ENCODE results near the gene ARL4D.

The ARL4D gene

DNA sequence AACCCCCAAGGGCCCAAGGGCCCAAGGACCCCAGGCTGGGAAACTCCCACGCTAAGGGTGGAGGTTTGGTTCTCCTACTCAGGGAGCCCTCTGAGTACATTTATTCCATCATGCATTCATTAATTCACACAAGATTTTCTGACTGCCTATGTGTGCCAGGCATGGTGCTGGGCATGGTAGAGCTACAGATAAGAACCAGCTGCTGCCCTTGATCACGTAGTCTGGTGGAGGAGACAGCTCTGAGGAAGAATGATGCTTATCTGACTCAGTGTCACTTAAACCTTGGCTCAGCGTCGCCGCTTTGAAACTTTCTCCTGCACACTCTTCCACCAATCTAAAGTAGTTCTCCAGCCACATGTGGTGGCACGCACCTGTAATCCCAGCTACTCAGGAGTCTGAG is 3.6 kb upstream of the ARL4D start:
- ATAC-seq (ENCODE audit: low read depth), result no peak
- peaks cover 29% of the 10 kb centered on the region for H3K4me1 Mint-ChIP-seq
- H3K4me3 Mint-ChIP-seq, result no peak overlapping the region
- no peak overlapping the region for H3K27ac Mint-ChIP-seq
- H3K27me3 Mint-ChIP-seq, result no peaks in the 10 kb centered on the region
- DNase-seq (ENCODE audit: low spot score in 2 of 2), result no peak
- H3K9me3 Mint-ChIP-seq, result no peaks in the 10 kb centered on the region
- H3K36me3 Mint-ChIP-seq, result no peaks in the 10 kb centered on the region

DNA sequence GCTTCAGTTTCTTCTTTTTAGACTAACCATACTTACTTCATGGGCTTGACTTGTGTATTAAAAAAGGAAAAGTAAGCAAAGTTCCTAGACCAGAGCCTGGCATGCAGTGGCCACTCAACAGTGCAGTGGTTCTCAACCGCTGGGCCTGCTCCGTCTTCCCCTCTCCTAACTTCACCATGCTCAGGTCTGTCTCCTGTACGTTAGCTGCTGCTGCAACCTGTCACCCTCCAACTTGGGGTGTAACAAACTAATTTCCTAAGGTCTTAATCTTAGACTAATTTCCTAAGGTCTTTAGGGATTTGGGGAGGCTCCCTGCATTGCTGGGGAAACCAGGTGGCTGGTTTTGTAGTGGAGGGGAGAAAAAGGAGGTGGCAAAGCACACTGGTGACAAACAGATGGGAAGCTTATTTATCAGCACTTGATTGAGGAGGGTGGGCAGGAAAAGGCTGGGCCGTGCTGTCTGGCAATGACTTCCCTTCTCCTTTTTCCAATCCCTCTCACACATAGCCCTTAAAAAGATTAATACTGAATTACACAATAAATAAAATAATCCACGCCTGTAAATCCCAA is 2.2 kb upstream of the ARL4D start:
- ATAC-seq (ENCODE audit: low read depth), result no peak
- Mint-ChIP-seq H3K4me1 (peaks cover 43% of the 10 kb centered on the region), H3K9me3 (no peaks in the 10 kb centered on the region), H3K27me3 (no peaks in the 10 kb centered on the region), H3K4me3 (peak overlapping the region; percentile 55), H3K36me3 (no peaks in the 10 kb centered on the region), H3K27ac (peak overlapping the region; percentile 55)
- DNase-seq (ENCODE audit: low spot score in 2 of 2), result no peak

DNA sequence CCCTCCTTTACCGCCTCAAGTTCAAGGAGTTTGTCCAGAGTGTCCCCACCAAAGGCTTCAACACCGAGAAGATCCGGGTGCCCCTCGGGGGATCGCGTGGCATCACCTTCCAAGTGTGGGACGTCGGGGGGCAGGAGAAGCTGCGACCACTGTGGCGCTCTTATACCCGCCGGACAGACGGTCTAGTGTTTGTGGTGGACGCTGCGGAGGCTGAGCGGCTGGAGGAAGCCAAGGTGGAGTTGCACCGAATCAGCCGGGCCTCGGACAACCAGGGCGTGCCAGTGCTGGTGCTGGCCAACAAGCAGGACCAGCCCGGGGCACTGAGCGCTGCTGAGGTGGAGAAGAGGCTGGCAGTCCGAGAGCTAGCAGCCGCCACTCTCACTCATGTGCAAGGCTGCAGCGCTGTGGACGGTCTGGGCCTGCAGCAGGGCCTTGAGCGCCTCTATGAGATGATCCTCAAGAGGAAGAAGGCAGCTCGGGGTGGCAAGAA is 1.1 kb downstream of the ARL4D start:
- no peaks in the 10 kb centered on the region for H3K9me3 Mint-ChIP-seq
- ATAC-seq (ENCODE audit: low read depth) (no peak), DNase-seq (ENCODE audit: low spot score in 2 of 2) (no peak)
- no peaks in the 10 kb centered on the region for H3K36me3 Mint-ChIP-seq
- H3K4me3 Mint-ChIP-seq, result peak overlapping the region; percentile 89
- H3K4me1 Mint-ChIP-seq, result peaks cover 46% of the 10 kb centered on the region
- peaks cover 2% of the 10 kb centered on the region for H3K27me3 Mint-ChIP-seq
- peak overlapping the region; percentile 58 for H3K27ac Mint-ChIP-seq

DNA sequence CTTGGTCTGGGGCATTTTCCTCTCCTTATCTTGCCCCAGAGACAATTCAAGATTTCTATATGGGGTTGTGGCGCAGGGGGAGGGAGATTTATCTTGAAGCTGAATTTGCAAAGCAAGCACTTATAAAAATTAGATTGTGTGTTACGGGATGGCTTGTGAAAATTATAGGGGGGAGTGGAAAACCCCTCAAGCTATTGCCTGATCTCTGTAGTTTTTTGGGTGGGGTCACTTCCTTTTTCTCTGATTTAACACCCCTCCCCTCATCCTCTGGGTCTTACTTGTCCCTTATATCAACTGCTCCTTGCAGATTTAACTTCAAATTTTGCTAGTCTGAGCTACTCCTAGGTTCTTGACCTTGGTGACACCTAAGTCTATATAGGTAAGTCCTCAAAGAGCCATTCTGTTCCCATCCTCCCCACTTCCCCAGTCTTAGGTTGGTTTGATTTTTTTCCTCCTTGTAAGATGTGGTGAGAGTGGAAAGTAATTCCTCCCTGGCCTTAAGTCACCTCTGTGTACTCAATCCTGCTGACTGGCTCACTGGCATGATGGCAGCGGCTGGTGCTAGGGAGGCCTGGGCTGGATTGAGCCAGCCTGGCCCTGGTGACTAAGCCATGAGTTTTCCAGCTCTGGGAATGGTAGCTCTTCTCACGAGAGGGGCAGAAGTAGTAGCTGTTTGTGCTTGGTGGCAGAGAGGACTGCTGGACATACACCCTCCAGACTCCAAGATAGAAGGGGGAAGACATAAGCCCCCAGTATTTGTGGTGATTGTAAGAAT is 2.3 kb downstream of the ARL4D start:
- DNase-seq (ENCODE audit: low spot score in 2 of 2) (no peak), ATAC-seq (ENCODE audit: low read depth) (no peak)
- Mint-ChIP-seq H3K27me3 (peaks cover 2% of the 10 kb centered on the region), H3K4me3 (peak overlapping the region; percentile 59), H3K9me3 (no peaks in the 10 kb centered on the region), H3K4me1 (peaks cover 40% of the 10 kb centered on the region), H3K27ac (peak overlapping the region; percentile 32), H3K36me3 (no peaks in the 10 kb centered on the region)

DNA sequence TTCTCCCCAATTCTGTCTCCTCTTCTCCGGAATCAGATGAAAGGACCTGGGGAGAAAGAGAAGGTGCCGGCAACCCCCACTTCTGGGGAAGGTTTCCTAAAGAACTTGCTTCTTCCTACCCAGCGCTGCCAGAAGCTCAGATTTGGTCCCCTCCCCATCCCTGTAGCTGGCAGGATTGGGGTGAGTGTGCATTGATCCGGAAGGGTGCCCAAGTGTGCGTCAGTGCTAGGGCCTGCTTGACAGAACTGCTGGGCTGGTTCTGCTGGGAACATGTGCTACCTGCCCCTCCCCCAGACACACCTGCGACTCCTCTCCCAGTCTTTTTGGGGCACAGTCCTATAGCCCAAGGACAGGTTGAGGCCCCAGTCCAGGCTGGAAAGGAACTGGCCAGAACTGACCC is 3.3 kb downstream of the ARL4D start:
- Mint-ChIP-seq H3K4me1 (peaks cover 35% of the 10 kb centered on the region), H3K27ac (peak overlapping the region; percentile 32), H3K4me3 (no peak overlapping the region), H3K9me3 (no peaks in the 10 kb centered on the region), H3K36me3 (no peaks in the 10 kb centered on the region), H3K27me3 (peaks cover 2% of the 10 kb centered on the region)
- peak; percentile 48 for ATAC-seq (ENCODE audit: low read depth)
- no peak for DNase-seq (ENCODE audit: low spot score in 2 of 2)

DNA sequence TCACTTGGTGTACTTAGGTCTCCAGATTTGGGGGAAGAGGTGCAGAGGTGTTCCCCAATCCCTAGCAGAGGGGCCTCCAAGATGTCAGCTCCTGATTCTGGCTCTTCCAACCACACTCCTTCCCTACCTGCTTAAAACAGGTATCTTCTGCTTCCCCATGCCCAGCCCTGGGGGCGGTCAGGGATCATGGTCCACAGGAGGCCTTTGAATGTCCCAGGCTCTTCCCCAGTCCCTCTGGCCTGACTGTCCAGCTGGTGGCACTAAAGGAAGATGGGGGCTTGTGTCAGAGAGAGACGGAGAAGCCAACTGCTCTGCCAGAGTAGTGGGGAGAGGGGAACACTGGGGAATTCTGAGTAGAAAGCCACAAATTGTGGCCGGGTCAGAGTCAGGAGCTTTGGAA is 3.8 kb downstream of the ARL4D start:
- peaks cover 30% of the 10 kb centered on the region for H3K4me1 Mint-ChIP-seq
- H3K4me3 Mint-ChIP-seq, result no peak overlapping the region
- no peak for DNase-seq (ENCODE audit: low spot score in 2 of 2)
- no peak for ATAC-seq (ENCODE audit: low read depth)
- H3K9me3 Mint-ChIP-seq, result no peaks in the 10 kb centered on the region
- H3K27me3 Mint-ChIP-seq, result peaks cover 2% of the 10 kb centered on the region
- H3K36me3 Mint-ChIP-seq, result no peaks in the 10 kb centered on the region
- peak overlapping the region; percentile 32 for H3K27ac Mint-ChIP-seq

DNA sequence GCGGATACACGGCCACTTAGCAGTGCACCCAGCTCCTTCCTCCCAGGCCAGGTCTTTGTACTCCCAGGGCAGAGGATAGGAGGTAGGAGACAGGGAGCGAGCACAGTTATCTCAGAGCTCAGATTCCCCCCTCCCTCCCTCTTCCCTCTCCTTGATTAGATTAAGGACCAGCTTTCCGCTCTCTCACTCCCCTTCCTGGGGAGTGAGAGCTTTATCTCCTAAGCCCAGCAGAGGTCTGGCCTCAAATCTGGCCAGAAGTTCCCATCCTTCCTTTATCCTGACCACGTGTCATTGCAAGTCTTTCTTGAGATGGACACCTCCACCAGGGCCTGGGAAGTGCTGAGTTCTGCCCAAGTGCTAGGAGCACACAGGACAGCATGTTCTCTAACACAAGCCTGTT is 5.1 kb downstream of the ARL4D start:
- no peak overlapping the region for H3K4me3 Mint-ChIP-seq
- H3K36me3 Mint-ChIP-seq, result no peaks in the 10 kb centered on the region
- no peak overlapping the region for H3K27ac Mint-ChIP-seq
- H3K4me1 Mint-ChIP-seq, result peaks cover 24% of the 10 kb centered on the region
- DNase-seq (ENCODE audit: low spot score in 2 of 2) (no peak), ATAC-seq (ENCODE audit: low read depth) (no peak)
- peaks cover 3% of the 10 kb centered on the region for H3K27me3 Mint-ChIP-seq
- no peaks in the 10 kb centered on the region for H3K9me3 Mint-ChIP-seq

DNA sequence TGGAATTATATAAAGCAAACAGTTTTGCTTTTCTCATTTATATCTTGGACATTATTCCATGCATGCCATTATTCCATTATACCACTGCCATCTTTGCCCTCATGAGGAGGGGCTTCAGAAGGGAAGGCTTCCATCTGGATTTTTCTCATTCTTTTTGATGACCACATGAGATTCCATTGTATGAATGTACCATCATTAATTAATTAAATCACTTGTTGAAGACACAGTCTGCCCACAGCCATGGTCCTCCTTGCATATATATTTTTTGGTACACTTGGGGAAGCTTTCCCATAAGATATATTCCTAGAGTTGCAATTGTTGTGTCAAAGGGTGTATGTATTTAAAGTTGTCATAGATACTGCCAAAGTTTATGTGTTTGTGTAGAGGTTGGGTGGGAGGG is 7.1 kb downstream of the ARL4D start:
- Mint-ChIP-seq H3K27ac (no peak overlapping the region), H3K27me3 (peaks cover 3% of the 10 kb centered on the region), H3K4me1 (peaks cover 12% of the 10 kb centered on the region), H3K4me3 (no peak overlapping the region), H3K9me3 (no peaks in the 10 kb centered on the region), H3K36me3 (no peaks in the 10 kb centered on the region)
- ATAC-seq (ENCODE audit: low read depth) (no peak), DNase-seq (ENCODE audit: low spot score in 2 of 2) (no peak)

DNA sequence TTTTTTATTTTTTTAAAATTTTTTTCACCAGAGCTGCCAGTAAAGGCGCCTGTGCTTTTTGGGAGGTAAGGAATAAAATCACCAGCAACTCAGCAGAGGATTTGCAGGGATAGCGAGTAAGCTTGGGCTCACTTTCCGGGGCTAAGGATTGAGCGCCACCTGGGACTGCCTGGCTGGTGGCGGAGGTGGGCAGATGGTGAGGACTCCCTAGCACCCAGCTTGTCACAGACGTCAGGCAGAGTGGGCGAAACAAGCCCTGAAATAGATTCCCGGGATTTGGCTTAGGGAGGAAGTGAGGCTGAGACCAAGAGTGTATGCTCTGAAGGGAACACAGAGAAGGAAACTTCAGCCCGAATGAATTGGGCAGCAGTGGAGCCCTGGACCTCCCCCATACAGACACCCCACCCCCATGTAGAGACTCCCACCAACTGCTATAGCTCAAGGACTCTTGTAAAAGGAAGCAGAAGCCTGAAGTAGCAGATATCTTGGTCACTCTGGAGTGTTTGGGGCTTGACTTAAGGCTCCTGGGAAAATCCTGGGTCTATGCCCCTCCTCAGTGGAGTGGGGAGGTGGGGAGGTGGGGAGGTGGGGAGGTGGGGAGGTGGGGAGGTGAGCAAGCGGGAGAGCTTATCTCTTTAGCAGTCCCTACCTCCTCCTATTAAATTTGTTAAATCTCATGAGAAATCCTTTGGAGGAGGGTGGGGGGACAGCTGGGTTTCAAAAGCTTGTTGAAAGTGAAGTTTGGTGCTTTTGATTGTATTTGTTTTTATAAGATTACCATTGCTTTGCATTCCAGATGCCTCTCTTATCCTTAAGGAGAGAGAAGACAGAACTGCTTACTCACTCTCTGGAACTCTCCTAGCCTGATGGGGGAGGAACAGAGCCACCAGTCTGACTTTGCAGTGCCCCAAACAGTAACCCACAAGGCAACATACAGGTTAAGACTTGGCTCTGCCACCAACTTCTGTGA is 8.2 kb downstream of the ARL4D start:
- H3K4me1 Mint-ChIP-seq, result peaks cover 4% of the 10 kb centered on the region
- ATAC-seq (ENCODE audit: low read depth) (no peak), DNase-seq (ENCODE audit: low spot score in 2 of 2) (no peak)
- no peak overlapping the region for H3K27ac Mint-ChIP-seq
- no peak overlapping the region for H3K4me3 Mint-ChIP-seq
- no peaks in the 10 kb centered on the region for H3K36me3 Mint-ChIP-seq
- H3K27me3 Mint-ChIP-seq, result peaks cover 3% of the 10 kb centered on the region
- H3K9me3 Mint-ChIP-seq, result no peaks in the 10 kb centered on the region

DNA sequence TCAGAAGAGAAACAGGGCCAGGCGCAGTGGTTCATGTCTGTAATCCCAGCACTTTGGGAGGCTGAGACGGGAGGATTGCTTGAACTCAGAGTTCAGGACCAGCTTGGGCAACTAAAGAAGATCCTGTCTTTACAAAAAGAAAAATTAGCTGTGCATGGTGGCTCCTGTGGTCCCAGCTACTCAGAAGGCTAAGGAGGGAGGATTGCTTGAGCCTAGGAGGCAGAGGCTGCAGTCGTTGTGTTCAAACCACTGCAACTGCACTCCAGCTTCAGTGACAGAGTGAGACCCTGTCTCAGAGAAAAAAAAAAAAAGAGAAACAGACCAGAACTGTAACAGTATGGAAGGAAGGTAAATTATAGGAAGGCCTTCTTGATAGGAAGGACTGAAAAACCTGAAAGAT is 10.3 kb downstream of the ARL4D start:
- Mint-ChIP-seq H3K27me3 (peaks cover 2% of the 10 kb centered on the region), H3K4me3 (no peak overlapping the region), H3K36me3 (no peaks in the 10 kb centered on the region), H3K9me3 (no peaks in the 10 kb centered on the region), H3K27ac (no peak overlapping the region), H3K4me1 (peaks cover 2% of the 10 kb centered on the region)
- ATAC-seq (ENCODE audit: low read depth) (no peak), DNase-seq (ENCODE audit: low spot score in 2 of 2) (no peak)

DNA sequence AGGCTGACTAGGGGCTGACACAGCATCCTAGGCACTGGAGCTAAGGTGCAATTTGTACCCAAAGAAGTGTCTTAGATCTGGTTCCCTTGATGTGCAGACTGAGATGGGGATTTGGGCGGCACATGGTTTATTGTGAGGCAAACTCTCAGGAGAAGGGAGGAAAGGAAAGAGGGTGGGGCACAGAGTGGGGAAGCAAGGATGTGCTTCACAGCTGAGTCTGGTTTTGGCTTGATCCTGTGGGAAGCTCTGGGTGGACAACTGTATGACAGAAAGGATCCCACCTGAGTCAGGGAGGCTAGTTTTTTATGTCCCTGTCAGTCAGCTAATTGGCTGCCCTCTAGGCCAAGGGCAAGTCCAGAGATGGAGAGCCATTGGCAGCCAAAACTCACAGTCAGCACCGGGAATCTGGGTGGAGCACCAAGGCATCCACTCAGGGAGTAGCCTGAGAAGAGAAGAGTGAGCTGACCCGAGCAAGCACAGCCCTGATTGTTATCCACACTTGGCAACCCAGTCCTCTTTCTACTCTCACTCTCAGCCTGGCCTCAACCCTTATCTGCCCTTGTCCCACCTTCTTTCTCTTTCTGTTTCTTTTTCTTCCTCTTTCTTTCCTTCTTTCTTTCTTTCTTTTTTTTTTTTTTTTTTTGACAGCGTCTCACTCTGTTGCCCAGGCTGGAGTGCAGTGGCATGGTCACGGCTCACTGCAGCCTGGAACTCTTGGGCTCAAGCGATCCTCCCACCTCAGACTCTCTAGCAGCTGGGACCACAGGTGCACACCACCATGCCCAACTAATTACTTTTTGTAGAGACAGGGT is 12.0 kb downstream of the ARL4D start:
- peaks cover 8% of the 10 kb centered on the region for H3K27me3 Mint-ChIP-seq
- H3K4me1 Mint-ChIP-seq, result peaks cover 2% of the 10 kb centered on the region
- no peak overlapping the region for H3K27ac Mint-ChIP-seq
- no peak for DNase-seq (ENCODE audit: low spot score in 2 of 2)
- ATAC-seq (ENCODE audit: low read depth), result no peak
- H3K9me3 Mint-ChIP-seq, result no peaks in the 10 kb centered on the region
- no peaks in the 10 kb centered on the region for H3K36me3 Mint-ChIP-seq
- H3K4me3 Mint-ChIP-seq, result no peak overlapping the region

DNA sequence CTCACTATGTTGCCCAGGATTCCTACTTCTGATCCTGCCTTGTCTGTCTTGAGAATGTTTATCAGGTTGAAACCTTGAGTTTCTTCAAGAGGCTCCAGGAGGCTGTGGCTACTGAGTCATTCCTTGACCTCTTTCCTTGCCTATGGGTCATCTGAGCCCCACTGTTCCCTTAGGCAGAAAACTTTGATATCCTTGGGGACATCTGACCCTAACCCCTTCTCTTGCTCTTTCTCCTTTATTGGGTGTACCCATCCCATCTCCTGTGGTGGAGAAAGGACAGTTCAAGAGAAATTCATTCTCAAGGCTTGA is 12.5 kb downstream of the ARL4D start:
- Mint-ChIP-seq H3K4me3 (no peak overlapping the region), H3K27ac (no peak overlapping the region), H3K36me3 (no peaks in the 10 kb centered on the region), H3K27me3 (peaks cover 10% of the 10 kb centered on the region), H3K9me3 (no peaks in the 10 kb centered on the region), H3K4me1 (peaks cover 2% of the 10 kb centered on the region)
- DNase-seq (ENCODE audit: low spot score in 2 of 2) (no peak), ATAC-seq (ENCODE audit: low read depth) (no peak)

DNA sequence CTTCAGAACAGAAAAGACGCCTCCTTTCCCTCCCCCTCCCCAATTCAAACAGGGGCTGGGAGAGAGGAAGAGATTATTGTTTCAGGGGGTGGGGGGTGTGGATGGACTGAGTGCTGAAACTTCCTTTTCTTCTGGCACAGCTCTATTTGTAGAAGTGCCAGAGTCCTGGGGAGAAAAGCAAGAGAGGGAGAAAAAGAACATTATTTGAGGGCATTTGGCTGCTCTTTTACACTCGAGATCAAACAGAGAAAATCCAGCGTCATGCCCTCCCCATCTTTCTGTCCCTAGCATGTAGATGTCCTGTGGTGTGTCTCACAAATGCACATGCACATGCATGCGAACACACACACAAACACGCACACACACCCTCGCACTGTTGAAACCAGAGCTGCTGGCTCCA is 13.0 kb downstream of the ARL4D start:
- ATAC-seq (ENCODE audit: low read depth), result no peak
- no peaks in the 10 kb centered on the region for H3K36me3 Mint-ChIP-seq
- H3K27ac Mint-ChIP-seq, result no peak overlapping the region
- H3K27me3 Mint-ChIP-seq, result peaks cover 14% of the 10 kb centered on the region
- no peak overlapping the region for H3K4me3 Mint-ChIP-seq
- peaks cover 2% of the 10 kb centered on the region for H3K4me1 Mint-ChIP-seq
- no peak for DNase-seq (ENCODE audit: low spot score in 2 of 2)
- no peaks in the 10 kb centered on the region for H3K9me3 Mint-ChIP-seq

Data from memory B cell (primary cell).